ENCODE results near the gene MRPS30. TPM values are rescaled to one million over a fixed set of nuclear protein-coding genes. Genes with fewer than 3 reads are reported as not detected.

MRPS30 gene
- total and polyA plus RNA-seq, 2 experiments from 2014 or later: 86.1 to 156 TPM

DNA sequence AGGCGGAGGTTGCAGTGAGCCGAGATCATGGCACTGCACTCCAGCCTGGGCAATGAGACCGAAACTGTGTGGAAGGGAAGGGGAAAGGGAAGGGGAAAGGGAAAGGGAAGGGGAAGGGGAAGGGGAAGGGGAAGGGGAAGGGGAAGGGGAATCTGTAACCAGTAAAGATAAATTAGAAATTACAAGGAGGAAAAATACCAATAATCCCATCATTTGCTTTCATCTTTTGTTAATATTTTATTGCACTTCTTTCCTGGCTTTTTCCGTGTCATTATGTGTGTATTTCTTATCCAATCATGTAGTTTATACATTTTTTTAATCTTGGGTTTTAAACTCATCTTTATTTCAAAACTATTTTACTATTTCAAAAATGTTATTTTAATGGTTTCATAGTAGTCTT lies 29.6 kb upstream of the MRPS30 start:
- DNase-seq (ENCODE audit: low spot score) (no peak), ATAC-seq (no peak)
- Histone ChIP-seq H4K20me1 (replicated peaks; ENCODE audit: insufficient read depth) (no peaks in the 10 kb centered on the region), H3K27me3 (ENCODE audit: insufficient read depth) (no peaks in the 10 kb centered on the region), H3K4me3 (no peak overlapping the region), H3K4me2 (no peak overlapping the region), H3K4me1 (ENCODE audit: insufficient read depth) (no peaks in the 10 kb centered on the region), H3K36me3 (ENCODE audit: insufficient read depth) (no peaks in the 10 kb centered on the region), H3K9me2 (ENCODE audit: insufficient read depth) (no peaks in the 10 kb centered on the region), H3K79me2 (replicated peaks; ENCODE audit: insufficient read depth) (no peaks in the 10 kb centered on the region), H2AFZ (no peak overlapping the region), H3F3A (replicated peaks; ENCODE audit: low read depth) (no peaks in the 10 kb centered on the region), H3K27ac (ENCODE audit: low read depth) (no peak overlapping the region)
- Mint-ChIP-seq H3K27me3 (ENCODE audit: insufficient read depth, low read depth, poor library complexity) (no peaks in the 10 kb centered on the region), H3K9me3 (no peaks in the 10 kb centered on the region), H3K27ac (no peak overlapping the region), H3K4me3 (no peak overlapping the region), H3K36me3 (ENCODE audit: low read depth) (peaks cover 5% of the 10 kb centered on the region; the same call in 1 of the 3 replicates), H3K4me1 (no peaks in the 10 kb centered on the region)
- TF ChIP-seq, protein P1, sequence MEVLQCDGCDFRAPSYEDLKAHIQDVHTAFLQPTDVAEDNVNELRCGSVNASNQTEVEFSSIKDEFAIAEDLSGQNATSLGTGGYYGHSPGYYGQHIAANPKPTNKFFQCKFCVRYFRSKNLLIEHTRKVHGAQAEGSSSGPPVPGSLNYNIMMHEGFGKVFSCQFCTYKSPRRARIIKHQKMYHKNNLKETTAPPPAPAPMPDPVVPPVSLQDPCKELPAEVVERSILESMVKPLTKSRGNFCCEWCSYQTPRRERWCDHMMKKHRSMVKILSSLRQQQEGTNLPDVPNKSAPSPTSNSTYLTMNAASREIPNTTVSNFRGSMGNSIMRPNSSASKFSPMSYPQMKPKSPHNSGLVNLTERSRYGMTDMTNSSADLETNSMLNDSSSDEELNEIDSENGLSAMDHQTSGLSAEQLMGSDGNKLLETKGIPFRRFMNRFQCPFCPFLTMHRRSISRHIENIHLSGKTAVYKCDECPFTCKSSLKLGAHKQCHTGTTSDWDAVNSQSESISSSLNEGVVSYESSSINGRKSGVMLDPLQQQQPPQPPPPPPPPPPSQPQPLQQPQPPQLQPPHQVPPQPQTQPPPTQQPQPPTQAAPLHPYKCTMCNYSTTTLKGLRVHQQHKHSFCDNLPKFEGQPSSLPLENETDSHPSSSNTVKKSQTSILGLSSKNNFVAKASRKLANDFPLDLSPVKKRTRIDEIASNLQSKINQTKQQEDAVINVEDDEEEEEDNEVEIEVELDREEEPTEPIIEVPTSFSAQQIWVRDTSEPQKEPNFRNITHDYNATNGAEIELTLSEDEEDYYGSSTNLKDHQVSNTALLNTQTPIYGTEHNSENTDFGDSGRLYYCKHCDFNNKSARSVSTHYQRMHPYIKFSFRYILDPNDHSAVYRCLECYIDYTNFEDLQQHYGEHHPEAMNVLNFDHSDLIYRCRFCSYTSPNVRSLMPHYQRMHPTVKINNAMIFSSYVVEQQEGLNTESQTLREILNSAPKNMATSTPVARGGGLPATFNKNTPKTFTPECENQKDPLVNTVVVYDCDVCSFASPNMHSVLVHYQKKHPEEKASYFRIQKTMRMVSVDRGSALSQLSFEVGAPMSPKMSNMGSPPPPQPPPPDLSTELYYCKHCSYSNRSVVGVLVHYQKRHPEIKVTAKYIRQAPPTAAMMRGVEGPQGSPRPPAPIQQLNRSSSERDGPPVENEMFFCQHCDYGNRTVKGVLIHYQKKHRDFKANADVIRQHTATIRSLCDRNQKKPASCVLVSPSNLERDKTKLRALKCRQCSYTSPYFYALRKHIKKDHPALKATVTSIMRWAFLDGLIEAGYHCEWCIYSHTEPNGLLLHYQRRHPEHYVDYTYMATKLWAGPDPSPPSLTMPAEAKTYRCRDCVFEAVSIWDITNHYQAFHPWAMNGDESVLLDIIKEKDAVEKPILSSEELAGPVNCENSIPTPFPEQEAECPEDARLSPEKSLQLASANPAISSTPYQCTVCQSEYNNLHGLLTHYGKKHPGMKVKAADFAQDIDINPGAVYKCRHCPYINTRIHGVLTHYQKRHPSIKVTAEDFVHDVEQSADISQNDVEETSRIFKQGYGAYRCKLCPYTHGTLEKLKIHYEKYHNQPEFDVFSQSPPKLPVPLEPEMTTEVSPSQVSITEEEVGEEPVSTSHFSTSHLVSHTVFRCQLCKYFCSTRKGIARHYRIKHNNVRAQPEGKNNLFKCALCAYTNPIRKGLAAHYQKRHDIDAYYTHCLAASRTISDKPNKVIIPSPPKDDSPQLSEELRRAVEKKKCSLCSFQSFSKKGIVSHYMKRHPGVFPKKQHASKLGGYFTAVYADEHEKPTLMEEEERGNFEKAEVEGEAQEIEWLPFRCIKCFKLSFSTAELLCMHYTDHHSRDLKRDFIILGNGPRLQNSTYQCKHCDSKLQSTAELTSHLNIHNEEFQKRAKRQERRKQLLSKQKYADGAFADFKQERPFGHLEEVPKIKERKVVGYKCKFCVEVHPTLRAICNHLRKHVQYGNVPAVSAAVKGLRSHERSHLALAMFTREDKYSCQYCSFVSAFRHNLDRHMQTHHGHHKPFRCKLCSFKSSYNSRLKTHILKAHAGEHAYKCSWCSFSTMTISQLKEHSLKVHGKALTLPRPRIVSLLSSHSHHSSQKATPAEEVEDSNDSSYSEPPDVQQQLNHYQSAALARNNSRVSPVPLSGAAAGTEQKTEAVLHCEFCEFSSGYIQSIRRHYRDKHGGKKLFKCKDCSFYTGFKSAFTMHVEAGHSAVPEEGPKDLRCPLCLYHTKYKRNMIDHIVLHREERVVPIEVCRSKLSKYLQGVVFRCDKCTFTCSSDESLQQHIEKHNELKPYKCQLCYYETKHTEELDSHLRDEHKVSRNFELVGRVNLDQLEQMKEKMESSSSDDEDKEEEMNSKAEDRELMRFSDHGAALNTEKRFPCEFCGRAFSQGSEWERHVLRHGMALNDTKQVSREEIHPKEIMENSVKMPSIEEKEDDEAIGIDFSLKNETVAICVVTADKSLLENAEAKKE (CRISPR knock-in tag; IDR thresholded peaks at IDR 0.05): no peak
- TF ChIP-seq, protein P2, sequence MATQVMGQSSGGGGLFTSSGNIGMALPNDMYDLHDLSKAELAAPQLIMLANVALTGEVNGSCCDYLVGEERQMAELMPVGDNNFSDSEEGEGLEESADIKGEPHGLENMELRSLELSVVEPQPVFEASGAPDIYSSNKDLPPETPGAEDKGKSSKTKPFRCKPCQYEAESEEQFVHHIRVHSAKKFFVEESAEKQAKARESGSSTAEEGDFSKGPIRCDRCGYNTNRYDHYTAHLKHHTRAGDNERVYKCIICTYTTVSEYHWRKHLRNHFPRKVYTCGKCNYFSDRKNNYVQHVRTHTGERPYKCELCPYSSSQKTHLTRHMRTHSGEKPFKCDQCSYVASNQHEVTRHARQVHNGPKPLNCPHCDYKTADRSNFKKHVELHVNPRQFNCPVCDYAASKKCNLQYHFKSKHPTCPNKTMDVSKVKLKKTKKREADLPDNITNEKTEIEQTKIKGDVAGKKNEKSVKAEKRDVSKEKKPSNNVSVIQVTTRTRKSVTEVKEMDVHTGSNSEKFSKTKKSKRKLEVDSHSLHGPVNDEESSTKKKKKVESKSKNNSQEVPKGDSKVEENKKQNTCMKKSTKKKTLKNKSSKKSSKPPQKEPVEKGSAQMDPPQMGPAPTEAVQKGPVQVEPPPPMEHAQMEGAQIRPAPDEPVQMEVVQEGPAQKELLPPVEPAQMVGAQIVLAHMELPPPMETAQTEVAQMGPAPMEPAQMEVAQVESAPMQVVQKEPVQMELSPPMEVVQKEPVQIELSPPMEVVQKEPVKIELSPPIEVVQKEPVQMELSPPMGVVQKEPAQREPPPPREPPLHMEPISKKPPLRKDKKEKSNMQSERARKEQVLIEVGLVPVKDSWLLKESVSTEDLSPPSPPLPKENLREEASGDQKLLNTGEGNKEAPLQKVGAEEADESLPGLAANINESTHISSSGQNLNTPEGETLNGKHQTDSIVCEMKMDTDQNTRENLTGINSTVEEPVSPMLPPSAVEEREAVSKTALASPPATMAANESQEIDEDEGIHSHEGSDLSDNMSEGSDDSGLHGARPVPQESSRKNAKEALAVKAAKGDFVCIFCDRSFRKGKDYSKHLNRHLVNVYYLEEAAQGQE (IDR thresholded peaks at IDR 0.05; ENCODE audit: unreplicated experiment): no peak
- TF ChIP-seq CREB1 (CRISPR knock-in tag; IDR thresholded peaks at IDR 0.05; ENCODE audit: low read depth): no peak
- no peak for TF ChIP-seq ZNF331 (CRISPR knock-in tag; IDR thresholded peaks at IDR 0.05; ENCODE audit: low read depth)
- TF ChIP-seq, protein P3, sequence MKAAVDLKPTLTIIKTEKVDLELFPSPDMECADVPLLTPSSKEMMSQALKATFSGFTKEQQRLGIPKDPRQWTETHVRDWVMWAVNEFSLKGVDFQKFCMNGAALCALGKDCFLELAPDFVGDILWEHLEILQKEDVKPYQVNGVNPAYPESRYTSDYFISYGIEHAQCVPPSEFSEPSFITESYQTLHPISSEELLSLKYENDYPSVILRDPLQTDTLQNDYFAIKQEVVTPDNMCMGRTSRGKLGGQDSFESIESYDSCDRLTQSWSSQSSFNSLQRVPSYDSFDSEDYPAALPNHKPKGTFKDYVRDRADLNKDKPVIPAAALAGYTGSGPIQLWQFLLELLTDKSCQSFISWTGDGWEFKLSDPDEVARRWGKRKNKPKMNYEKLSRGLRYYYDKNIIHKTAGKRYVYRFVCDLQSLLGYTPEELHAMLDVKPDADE (IDR thresholded peaks at IDR 0.05): no peak
- TF ChIP-seq JUNB (IDR thresholded peaks at IDR 0.05; ENCODE audit: unreplicated experiment): no peak
- TF ChIP-seq EZH2phosphoT487 (IDR thresholded peaks at IDR 0.05; ENCODE audit: unreplicated experiment): no peak
- TF ChIP-seq NANOG (IDR thresholded peaks at IDR 0.05; ENCODE audit: borderline replicate concordance): no peak
- TF ChIP-seq ZNF114 (CRISPR knock-in tag; IDR thresholded peaks at IDR 0.05): no peak
- no peak for TF ChIP-seq POLR2AphosphoS5 (IDR thresholded peaks at IDR 0.05; ENCODE audit: low read depth)
- no peak for TF ChIP-seq EZH2 (IDR thresholded peaks at IDR 0.05; ENCODE audit: low read depth, unreplicated experiment)
- TF ChIP-seq, protein P4, sequence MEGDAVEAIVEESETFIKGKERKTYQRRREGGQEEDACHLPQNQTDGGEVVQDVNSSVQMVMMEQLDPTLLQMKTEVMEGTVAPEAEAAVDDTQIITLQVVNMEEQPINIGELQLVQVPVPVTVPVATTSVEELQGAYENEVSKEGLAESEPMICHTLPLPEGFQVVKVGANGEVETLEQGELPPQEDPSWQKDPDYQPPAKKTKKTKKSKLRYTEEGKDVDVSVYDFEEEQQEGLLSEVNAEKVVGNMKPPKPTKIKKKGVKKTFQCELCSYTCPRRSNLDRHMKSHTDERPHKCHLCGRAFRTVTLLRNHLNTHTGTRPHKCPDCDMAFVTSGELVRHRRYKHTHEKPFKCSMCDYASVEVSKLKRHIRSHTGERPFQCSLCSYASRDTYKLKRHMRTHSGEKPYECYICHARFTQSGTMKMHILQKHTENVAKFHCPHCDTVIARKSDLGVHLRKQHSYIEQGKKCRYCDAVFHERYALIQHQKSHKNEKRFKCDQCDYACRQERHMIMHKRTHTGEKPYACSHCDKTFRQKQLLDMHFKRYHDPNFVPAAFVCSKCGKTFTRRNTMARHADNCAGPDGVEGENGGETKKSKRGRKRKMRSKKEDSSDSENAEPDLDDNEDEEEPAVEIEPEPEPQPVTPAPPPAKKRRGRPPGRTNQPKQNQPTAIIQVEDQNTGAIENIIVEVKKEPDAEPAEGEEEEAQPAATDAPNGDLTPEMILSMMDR (conservative IDR thresholded peaks at IDR 0.05; ENCODE audit: low read depth in 2 of 2): no peak
- no peak for TF ChIP-seq STAT1 (IDR thresholded peaks at IDR 0.05; ENCODE audit: unreplicated experiment)
